HG02759 (cell line): ENCODE measurements around the gene ZFYVE9.
"Not testable (repeated sequence)": the region's sequence is repeated elsewhere in the genome, so short reads cannot be mapped to it uniquely, and the experiment has no call there.

ENCODE experiments used
- ATAC-seq: cut with Tn5 transposase; IDR thresholded peaks from one replicate; pipeline ENCODE4 v1.9.1; 2021; ENCODE audit warnings: mild to moderate bottlenecking, moderate library complexity; ENCODE audit not compliant: unreplicated experiment

Gene ZFYVE9

DNA sequence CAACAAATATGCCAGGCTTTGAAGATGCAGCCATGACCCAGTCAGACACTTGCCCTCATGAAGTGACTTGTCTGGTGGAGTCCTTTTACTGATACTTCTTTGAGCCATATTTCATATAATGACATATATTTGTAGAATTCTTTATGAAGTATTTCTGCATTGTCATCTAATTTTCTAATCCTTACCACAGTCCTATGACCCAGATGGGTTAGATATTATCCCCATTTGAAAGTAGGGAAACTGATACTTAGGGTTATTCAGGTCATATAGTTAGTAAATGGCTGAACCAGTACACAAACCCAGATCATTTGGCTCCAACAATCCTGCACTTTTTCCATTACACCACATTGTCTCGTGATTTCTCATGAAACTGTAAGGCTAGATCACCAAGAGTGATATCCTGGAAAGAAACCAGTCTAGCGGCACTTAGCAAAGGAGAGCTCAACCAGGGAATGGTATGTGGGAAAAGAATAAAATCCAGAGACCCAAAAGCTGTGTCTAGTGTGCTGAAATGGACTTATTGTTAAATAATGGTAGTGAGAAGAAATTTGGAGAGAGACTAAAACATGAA lies 49.6 kb downstream of the ZFYVE9 start:
- ATAC-seq = no peak

DNA sequence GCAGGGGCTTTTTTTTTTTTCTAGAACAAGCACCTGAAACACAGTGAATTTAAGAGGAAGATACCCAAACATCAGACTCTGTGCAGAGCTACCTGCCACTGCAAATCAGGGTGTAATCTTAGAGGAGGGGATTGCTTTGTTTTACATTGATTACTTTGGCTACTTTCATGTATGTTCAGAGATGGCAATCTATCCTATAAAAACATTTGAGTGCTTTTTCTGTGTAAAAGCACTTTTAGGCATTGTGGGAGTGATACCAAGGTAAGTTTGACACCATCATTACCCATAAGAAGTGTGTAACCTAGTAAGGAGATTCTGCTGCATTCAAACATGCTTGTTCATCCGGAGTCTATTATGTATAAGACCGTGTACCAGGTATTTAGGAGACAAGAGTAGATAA lies 50.1 kb downstream of the ZFYVE9 start:
- no peak for ATAC-seq

DNA sequence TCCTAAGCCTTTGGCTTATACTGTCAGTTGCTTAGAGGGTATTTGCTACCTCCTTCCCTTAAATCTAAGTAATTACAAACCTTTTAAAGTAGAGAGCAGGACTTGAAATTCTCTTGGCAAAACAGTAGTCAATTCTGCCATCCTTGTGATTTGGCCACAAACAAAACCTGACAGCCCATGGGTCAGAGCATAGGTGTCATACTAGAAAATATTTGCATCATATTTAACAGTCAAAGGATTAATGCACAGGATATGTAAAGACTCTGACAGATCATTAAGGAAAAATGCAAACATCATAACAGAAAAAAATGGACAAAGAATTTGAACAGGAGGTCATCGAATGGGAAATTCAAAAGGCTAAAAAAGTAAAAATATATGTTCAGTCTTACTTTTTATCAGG lies 50.5 kb downstream of the ZFYVE9 start:
- ATAC-seq = no peak

DNA sequence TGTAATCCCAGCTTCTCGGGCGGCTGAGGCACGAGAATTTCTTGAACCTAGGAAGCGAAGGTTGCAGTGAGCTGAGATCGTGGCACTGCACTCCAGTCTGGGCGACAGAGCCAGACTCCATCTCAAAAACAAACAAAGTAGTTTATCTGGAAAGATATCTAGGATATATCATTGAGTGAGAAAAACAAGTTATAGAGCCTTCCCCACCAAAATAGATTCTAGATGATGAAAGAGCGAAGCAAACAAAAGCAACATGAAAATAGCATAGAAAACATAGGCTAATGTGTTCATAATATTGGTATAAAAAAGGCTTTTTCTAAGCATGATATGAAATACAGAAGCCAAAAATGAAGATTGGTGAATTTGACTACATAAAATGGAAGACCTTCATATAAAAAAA lies 52.1 kb downstream of the ZFYVE9 start:
- ATAC-seq = no peak

DNA sequence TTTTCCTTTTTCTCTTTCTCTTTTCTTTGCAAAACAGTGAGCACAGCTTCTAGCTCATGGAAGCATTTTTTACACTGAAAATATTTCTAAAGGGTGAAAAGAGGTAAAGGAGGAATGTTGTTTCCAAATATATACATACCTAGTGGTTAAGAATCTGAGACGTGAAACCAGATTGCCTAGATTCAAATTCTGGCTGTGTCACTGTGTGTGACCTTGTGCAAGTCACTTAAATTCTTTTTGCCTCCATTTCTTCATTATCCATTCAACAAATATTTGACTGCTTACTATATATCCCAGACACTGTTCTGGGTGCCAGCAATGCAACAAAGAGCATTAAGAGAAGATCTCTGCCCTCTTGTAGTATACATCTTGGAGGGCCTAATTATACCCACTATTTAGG lies 53.3 kb downstream of the ZFYVE9 start:
- no peak for ATAC-seq

DNA sequence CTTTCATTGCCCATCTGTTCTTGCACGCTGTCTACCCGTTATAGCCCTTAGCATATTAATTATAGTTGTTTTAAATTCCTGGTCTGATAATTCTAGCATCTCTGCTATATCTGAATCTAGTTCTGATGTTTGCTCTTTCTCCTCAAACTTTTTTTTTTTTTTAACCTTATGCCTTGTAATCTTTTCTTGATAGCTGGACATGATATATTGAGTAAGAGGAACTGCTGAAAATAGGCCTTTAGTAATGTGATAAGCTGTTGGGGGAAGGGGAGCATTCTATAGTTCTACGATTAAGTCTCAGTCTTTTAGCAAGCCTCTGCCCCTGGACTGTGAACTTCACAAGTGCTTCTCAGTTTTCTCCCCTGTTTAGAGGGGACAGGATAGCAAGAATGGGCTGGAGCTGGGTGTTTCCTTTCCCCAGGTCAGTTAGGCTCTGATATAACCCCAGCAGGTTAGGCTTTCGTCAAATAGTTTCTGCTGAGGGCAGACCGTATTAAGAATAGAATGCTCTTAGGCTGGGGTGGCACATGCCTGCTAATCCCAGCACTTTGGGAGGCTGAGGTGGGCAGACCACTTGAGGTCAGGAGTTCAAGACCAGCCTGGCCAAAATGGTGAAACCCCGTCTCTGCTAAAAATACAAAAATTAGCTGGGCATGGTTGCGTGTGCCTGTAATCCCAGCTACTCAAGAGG lies 62.2 kb downstream of the ZFYVE9 start:
- ATAC-seq = no peak

DNA sequence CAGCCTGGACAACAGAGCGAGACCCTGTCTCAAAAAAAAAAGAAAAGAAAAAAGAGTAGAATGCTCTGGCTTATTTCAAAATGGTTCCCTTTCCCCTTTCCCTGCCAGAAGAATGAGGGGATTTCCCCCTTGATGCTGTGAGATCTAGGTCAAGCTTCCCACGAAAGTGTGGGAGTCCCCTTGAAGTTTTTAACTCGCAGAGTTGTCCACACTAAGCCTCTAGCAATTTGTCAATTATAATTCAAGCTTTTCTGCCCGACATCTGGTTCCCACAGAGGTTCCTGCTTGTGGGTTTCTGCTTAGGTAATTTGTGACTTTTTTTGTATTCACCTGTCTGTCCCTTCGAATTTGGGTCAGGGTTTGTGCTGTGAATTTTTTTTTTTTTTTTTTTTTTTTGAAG lies 62.8 kb downstream of the ZFYVE9 start:
- ATAC-seq = no peak

DNA sequence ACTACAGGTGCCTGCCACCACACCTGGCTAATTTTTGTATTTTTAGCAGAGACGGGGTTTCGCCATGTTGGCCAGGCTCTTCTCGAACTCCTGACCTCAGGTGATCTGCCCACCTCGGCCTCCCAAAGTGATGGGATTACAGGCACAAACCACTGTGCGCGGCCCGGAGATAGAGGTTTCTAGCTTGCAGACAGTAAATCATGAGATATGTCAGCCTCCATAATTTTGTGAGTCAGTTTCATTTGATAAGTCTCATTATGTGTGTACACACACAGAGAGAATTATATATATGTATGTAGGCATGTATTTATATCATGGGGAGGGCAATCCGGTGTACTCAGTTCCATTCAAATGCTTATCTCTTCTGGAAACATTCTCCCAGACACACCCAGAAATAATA lies 64.8 kb downstream of the ZFYVE9 start:
- ATAC-seq = not testable (repeated sequence)

DNA sequence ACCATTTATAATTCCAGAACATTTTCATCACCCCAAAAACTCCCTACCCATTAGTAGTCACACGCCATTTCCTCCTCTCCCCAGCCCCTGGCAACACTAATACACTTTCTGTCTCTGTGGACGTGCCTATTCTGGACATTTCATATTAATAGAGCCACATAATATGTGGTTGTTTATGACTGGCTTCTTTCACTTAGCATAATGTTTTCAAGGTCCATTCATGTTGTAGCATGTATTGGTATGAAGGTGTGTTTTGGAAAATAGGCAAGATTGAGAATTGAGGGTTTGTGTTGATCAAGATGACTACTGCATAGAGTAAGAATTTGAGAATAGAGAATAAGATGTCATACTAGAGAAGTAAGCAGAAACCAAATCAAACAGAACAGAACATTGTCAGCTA lies 67.5 kb downstream of the ZFYVE9 start:
- no peak for ATAC-seq

DNA sequence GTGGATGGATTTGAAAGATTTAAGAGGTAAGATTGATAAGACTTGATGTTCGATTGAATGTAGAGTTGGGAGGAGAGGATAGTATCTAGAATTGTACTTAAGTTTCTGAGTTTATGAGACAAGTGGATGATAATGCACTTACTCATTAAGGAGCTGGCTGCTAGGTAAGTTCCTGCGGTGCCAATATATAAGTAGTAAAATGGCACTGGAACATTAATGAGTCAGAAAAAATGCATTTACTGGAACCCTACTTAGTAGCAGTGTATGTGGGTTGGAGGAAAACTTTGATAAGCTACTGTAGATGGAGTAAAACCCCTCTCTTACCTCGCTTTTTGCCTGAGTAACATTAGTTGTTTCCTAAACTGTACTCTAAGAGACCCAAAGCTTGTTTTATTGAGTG lies 68.2 kb downstream of the ZFYVE9 start:
- ATAC-seq = no peak

DNA sequence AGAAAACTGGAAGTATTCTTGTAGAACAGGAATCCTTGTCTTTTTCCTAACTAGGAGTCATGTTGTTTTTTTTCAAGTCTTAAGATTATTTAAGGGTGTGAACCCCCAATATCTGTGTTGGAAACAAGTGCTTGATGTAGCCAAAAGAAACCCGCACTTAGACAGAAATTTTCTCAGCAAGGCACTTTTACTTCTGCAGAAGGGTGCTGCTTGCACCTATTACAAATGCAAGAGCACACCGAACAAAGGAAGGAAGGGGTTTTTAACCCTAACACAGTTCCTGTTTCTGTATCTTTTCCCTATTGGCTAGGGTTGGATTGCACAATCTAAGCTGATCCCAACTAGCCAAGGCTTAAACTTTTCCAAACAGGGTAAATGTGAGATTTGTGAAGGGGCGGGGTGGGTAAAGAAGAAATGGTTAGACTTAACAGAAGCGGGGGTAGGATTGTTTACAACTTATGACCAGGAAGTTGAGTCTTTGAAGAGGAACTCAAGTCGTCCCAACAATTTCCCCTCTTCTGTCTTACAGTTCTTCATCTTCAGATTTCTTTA lies 75.1 kb downstream of the ZFYVE9 start:
- no peak for ATAC-seq

DNA sequence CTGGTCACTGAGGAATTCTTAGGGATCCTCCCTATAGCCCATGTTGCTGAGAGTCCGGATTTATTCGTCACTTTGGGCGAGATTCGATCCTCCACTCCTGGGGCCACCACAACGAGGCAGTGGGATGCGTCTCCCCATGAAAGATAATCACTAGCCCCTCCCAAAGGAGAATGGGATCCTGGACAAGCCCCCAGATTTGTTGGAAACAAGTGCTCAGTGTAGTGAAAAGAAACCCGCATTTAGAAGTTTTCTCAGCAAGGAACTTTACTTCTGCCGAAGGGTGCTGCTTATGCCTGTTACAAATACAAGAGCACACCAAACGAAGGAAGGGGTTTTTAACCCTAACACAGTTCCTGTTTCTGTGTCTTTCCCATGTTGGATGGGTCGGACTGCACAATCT lies 83.3 kb downstream of the ZFYVE9 start:
- ATAC-seq = no peak

DNA sequence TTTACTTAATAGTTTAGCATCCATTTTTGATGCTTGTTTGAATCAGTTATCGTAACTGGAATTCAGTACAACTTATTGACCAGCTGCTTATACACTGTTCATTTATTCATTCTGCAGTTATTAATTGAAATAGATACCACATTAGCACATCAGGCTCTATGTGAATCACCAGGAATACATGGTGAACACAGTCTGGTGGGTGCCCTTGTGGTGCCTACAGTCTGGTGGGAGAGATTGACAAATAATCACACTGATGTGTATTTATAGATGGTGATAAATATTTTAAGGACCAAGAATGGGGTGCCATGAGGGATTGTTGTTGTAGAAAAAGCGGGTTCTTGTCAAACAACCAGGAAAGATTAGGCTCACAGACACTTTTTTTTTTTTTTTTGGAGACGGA lies 87.6 kb downstream of the ZFYVE9 start:
- ATAC-seq = no peak

DNA sequence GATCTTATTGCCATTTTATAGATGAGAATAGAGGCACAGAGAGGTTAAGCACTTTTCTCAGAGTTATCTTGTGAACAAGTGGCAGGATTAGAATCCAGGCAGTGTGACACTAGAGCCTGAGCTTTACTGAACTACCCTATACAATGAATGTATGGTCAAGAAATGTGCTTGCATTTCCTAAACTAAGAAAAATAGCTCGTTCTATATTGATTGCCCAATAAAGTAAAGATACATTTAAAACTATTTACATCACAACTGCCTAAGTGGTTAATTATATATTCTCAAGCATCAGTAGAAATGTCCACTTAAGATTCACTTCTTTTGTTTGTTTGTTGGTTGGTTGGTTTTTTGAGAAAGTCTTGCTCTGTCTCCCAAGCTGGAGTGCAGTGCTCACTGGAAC lies 91.6 kb downstream of the ZFYVE9 start:
- no peak for ATAC-seq

DNA sequence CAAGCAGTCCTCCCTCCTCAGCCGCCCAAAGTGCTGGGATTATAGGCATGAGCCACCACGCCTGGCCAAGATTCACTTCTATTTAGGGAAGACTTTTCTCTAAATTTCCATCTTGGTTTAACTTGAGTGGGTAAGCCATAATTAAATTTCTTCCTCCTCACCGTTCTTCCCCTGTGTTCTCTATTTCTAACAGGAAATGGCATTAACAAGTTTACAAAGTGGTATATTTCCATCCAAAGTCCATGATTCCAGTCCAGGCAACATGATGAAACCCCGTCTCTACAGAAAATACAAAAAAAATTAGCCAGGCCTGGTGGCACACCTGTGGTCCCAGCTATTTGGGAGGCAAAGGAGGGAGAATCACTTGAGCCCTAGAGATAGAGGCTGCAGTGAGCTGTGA lies 92.1 kb downstream of the ZFYVE9 start:
- ATAC-seq = no peak

DNA sequence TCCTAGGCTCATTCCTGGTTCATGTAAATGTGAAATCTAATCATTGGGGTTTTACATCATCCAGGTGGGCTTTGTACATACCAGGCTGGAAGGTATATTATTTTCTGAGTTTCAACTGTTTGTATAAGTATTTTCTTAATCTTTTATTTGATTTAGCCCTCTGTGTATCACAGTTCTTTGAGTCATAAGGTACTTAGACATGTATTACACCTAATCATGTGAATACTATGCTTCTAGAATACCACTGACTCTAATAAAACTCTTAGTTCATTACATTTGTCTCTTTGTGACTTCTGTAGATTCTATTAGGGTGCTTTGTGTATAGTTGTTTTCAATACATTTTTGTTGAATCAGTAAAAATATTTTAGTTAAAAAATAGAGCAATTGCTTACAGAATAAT lies 92.8 kb downstream of the ZFYVE9 start:
- ATAC-seq = no peak

DNA sequence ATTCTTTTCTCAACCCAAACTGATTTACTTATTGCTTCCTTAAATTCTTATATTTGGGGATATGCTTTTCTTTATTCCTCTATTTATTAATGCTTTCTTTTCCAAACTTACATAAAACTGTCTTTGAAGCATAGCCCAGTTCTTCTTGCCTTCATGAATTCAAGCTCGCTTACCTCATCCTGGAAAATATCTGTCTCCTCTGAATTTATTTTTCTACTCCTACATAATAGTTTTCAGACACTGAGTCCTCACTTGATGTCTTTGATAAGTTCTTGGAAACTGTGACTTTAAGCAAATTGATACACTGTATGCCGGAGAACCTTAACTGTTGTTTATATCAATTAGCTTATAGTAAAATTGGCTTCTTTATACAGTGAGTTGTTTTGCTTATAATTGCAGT lies 93.8 kb downstream of the ZFYVE9 start:
- ATAC-seq = no peak

DNA sequence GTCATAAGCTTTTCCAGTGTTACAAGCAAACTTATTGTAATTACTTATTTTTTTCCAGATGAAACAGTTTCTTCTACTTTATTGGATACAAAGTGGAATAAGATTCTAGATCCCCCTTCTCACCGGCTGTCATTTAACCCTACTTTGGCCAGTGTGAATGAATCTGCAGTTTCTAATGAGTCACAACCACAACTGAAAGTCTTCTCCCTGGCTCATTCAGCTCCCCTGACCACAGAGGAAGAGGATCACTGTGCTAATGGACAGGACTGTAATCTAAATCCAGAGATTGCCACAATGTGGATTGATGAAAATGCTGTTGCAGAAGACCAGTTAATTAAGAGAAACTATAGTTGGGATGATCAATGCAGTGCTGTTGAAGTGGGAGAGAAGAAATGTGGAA lies 95.5 kb downstream of the ZFYVE9 start:
- ATAC-seq = no peak

DNA sequence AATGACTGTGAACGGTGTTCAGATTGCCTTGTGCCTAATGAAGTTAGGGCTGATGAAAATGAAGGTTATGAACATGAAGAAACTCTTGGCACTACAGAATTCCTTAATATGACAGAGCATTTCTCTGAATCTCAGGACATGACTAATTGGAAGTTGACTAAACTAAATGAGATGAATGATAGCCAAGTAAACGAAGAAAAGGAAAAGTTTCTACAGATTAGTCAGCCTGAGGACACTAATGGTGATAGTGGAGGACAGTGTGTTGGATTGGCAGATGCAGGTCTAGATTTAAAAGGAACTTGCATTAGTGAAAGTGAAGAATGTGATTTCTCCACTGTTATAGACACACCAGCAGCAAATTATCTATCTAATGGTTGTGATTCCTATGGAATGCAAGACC lies 96.6 kb downstream of the ZFYVE9 start:
- ATAC-seq = no peak

DNA sequence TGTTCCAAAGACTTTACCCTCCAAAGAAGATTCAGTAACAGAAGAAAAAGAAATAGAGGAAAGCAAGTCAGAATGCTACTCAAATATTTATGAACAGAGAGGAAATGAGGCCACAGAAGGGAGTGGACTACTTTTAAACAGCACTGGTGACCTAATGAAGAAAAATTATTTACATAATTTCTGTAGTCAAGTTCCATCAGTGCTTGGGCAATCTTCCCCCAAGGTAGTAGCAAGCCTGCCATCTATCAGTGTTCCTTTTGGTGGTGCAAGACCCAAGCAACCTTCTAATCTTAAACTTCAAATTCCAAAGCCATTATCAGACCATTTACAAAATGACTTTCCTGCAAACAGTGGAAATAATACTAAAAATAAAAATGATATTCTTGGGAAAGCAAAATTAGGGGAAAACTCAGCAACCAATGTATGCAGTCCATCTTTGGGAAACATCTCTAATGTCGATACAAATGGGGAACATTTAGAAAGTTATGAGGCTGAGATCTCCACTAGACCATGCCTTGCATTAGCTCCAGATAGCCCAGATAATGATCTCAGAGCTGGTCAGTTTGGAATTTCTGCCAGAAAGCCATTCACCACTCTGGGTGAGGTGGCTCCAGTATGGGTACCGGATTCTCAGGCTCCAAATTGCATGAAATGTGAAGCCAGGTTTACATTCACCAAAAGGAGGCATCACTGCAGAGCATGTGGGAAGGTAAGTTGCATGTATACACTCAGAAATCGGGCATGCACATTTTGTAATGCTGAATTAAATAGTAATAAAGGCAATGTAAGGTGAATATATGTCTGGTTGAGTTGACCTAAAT lies 97.2 kb downstream of the ZFYVE9 start:
- ATAC-seq = no peak

DNA sequence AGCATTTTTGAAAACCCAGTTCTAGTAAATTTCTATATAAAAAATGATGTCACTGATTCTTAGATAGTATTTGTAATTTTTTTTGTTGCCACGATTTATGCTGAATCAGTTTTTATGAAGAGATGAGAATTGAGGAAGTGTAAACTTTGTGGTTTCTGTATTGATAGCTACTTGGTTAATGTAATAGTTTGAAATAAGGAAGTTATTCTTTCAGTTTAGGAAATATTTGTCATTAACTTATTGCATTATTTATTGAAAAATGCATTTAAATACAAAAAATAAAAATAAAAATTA lies 97.8 kb downstream of the ZFYVE9 start:
- no peak for ATAC-seq

DNA sequence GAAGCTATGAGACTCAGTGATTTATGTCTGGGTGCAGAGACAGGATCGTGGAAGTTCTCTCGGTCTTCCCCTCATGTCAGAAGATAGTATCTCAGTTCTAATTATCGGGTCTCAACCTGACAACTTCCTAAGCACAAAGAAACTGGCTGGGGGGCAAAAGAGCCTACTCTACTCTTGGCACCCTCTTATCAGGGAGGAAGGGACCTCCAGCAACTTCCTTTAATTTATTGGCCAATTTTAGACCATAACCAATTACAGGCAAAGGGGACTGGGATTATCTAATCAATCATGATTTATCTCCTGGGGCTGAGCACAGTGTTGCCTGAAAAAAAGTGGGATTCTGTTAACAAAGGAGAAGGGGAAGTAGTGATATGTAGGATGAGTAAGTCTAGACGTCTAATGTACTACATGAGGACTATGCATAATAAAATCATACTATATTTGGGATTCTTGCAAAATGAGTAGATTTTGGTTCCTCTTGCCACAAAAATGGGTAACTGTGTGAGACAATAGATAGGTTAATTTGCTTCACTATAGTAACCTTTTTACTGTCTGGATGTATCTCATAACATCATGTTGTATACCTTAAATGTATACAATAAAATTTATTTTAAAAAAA lies 98.8 kb downstream of the ZFYVE9 start:
- ATAC-seq = no peak
